HFF-Myc (cell line): ENCODE results near the gene TXNDC11.

Source experiments
- DNase-seq: peaks from one replicate; pipeline ENCODE4 v3.0.0-alpha.2; 2011; ENCODE audit warnings: low read depth; ENCODE audit errors: extremely low read depth
- H3K4me3 ChIP-seq: replicated peaks from 2 replicates; pipeline ENCODE4 v1.5.1; 2011; ENCODE audit warnings: low read depth, mild to moderate bottlenecking, control low read depth, low read length
- CTCF ChIP-seq: IDR thresholded peaks from 2 replicates; pipeline ENCODE4 v1.5.1; 2012; ENCODE audit warnings: mild to moderate bottlenecking, low read depth, low read length, control low read depth; ENCODE audit errors: missing control alignments

Gene TXNDC11

GRCh38 chr16:11687601-11688519 is 54.8 kb downstream of the TXNDC11 start:
- TF ChIP-seq CTCF = no peak
- DNase-seq = no peak
- no peak overlapping the region for H3K4me3 ChIP-seq

GRCh38 chr16:11686713-11687380 is 55.8 kb downstream of the TXNDC11 start:
- no peak overlapping the region for H3K4me3 ChIP-seq
- TF ChIP-seq CTCF = no peak
- no peak for DNase-seq

- no peak overlapping the region for H3K4me3 ChIP-seq
- DNase-seq = no peak
- no peak for TF ChIP-seq CTCF
Observed at GRCh38 chr16:11685844-11686618, 56.6 kb downstream of the TXNDC11 start.

GRCh38 chr16:11684231-11685025 is 58.2 kb downstream of the TXNDC11 start:
- no peak for TF ChIP-seq CTCF

DNA sequence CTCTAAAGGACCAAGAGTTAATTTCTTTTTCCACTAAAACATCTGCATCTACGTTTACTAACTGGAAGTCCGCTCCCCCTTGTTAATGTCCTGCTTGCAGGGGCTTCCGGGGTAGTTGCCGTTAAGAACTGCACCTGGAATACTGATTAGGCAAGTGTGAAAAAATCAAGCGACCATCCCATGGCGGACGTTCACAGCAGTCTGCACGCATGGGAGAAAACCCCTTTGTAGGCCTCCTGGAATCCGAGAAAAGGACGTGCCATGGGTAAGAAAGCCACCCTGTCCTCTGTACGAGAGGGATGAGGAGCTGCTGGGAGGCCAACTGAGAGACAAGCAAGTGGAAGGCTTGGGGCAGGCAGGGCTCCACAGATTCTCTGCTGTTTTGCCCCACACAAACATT is 59.5 kb downstream of the TXNDC11 start:
- TF ChIP-seq CTCF = no peak
- H3K4me3 ChIP-seq = no peak overlapping the region
- no peak for DNase-seq

More at GRCh38 chr16:11684231-11685025, 58.2 kb downstream of the TXNDC11 start:
- no peak overlapping the region for H3K4me3 ChIP-seq
- DNase-seq = no peak

DNA sequence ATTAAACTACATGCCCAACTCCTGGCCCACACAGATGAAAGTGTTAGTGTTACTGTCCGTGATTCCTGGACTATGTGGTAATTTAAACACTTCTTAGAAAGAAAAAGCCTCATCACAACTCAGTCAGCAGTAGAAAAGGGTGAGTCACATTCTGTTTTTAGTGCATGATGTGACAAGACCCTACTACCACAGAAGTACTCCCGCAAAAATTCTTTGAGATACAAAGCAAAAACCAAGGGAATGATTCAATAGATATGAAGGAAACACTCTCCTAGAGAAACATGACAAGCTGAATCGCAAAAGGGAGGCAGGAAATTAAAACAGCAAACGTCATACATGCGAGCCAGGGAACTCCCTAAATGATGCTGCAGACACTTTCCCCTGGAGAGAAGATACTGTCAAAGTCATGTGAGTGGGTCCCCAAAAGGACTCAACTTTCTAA is 60.0 kb downstream of the TXNDC11 start:
- DNase-seq = no peak
- H3K4me3 ChIP-seq = no peak overlapping the region
- no peak for TF ChIP-seq CTCF
